EL (cell line): Measurements from ENCODE around the gene RBM6.
A peak's percentile ranks its signal among the peaks of the same experiment; 100 is the strongest.

ENCODE experiments used
- DNase-seq: peaks from one replicate; pipeline ENCODE4 v3.0.0-alpha.2; 2016

RBM6 gene

DNA sequence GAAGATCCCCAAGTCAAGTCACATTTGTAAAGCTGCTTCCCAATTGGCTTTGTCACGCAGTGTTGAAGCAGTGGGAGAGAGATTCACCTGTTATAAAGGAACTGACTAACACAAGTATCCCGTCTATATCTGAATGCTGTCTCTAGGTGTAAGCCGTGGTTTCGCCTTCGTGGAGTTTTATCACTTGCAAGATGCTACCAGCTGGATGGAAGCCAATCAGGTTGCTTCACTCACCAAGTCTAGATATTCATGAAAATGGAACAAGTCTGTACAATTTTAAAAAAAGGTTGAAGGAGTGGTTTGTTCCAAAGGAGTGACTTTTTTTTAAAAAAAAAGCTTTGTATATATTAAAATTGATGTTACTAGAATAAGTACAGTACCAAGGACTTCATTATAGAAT lies 160.4 kb downstream of the RBM6 start:
- DNase-seq = no peak

DNA sequence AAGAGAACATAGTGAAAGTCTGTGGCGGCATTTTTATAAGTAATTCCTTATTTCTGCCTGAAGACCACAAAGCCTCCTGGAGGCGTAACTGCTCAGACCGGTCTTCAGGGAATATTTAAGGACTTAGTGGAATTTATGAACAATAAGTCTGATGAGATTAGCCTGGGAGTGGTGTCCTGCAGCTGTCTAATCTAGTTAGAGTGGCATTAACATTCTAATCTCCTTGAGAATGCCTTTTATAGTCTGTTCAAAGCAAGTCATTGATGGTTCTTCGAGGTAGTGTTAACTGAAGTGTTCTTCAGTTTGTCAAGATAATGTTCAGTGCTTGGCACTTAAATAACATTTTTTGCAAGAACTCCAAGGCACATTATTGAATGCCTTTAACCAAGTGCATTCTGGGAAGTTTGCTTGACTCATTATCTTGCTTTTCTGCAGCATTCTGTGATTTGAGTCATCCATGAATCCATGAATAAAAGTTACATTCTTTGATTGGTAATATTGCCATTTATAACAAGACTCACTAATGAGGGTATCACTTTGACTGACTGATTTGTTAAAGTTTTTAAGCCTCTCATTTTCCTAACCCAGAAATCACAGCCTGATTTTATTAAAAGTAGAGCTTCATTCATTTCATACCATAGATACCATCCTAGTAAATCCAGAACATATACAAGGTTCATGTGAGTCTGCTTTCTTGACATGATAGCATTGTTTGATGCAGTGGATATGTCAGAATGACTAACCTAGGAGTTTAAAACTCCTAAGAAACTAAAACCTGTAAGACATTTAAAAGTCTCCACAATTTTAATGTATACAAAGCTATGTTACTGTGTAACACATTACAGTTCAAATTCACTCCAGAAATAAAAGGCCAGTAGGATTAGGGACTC lies 161.3 kb downstream of the RBM6 start:
- no peak for DNase-seq

DNA sequence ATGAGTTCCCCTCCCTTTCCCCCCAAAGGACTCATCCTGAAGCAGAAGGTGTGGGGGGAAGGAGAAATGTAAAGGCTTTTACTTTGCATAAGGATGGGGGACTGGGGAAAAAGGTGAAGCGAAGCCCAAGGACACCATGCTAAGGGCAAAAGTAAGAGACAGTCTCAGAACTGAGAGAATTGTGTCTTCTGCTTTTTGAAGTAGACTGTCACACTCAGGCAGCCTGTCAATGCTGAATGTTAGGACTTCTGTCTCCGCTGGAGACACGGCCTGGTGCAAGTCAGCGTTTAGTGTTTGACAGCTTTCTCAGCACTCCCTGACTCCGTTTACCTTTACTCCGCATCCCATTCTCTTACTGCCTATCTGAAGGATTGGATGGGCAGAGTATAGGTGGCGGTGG lies 162.6 kb downstream of the RBM6 start:
- no peak for DNase-seq

DNA sequence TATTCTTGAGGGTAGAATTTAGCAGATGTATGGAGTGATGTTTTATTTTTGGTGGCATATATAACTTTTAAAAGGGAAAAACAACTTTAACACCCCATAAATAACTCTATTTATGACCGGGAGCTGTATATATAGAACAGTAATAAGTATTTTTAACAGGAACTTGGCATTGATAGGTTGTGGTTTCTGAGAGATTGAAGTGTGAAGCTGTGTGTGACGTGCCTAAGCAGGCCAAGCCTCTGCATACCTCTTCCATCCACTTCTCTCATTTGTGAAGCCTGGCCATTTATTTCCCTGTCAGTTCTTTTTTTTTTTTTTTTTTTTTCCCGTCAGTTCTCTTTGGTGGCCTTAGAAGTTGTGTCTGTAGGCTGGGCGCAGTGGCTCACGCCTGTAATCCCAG lies 171.8 kb downstream of the RBM6 start:
- DNase-seq = no peak

DNA sequence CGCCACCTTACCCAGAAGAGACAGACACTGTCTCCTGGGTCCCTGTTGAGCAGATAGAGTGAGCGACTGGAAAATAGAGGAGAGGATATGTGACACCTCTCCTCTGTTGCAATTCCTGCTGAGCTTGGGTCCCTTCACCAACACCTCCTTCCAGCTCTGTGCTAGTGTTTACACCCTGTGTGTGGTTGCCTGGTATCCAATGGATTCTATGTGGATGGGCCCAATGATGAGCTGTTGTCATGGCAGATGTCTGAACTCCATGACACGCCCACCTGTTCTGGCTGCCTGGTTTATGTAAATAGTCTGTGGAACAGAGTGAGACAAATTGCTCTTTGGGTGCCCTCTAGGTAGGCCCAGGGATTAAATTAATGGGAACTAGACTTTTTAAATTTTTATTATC lies 172.5 kb downstream of the RBM6 start:
- no peak for DNase-seq

DNA sequence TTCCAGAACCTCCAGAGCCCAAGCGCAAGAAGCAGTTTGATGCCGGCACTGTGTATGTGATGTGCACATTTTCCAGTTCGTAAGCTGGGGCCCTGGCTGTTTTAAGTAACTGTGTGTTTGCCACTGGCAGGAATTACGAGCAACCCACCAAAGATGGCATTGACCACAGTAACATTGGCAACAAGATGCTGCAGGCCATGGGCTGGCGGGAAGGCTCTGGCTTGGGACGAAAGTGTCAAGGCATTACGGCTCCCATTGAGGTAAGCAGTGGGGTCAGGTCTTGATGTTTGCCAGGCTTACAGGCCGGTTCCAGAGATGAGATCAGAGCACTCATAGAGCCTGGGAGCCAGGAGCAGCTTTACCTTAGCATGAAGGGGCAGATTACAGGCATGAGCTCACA lies 177.2 kb downstream of the RBM6 start:
- no peak for DNase-seq

DNA sequence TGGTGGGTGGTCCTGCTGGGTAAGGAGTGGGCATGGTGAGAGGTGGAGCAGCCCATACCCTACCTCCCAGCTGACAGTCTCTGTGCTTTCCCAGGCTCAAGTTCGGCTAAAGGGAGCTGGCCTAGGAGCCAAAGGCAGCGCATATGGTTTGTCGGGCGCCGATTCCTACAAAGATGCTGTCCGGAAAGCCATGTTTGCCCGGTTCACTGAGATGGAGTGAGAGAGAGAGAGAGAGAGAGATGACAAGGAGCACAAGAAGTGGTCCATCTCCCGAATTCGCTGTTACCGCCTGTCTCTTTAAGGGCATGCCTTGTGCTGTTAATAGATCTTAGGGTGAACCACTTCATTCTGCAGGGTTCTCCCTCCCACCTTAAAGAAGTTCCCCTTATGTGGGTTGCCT lies 178.3 kb downstream of the RBM6 start:
- DNase-seq = no peak

DNA sequence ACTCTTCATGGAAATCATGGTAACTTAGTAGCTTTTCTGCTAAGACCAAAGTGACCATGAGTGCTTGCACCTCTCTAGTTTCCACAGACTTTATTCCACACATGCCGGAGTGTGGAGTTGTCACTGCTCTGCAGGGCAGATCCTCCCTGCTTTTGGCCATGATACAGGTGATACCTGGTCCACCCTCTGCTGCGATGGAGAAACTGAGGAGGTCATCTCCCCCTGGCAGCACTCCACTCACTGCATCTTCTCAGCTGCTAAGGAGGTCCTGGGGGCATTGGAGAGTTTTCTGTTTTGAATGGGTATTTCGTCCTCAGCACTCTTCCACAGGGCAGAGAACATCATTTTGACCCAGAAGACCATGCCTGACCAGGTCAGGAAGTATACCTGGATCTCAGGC lies 179.8 kb downstream of the RBM6 start:
- no peak for DNase-seq

DNA sequence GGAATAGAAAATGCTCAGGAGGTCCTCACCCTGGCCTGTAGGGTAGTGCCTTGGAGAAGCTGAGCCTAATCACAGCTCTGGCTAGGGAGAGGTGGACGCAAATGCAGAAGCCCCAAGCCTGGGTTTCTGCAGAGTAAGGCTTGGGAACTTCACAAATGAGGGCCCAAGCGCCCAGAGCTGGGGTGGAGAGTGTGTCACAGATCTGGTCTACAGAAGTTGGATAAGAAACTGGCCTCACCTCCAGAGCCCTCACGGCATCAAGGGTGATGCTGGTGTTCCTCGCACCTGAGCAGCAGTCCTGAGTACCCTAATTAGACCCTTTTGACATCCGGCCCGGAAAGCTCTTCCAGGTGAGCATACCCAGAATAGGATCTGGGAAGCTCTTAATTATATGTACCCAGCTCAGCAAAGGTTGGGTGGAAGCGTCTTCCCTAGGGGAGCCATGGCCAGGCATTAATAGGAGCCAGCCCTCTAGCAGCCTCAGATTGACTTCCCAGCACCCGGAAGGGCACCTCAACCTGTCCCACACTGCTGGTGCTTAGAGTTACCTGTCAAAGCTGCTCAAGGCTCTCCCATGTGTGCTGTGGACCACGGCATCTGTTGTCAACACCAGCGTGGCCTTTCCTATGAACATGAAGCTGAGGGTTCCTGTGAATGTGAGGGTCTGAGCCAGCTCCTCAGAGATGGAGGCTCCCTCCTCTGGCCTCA lies 180.6 kb downstream of the RBM6 start:
- no peak for DNase-seq

DNA sequence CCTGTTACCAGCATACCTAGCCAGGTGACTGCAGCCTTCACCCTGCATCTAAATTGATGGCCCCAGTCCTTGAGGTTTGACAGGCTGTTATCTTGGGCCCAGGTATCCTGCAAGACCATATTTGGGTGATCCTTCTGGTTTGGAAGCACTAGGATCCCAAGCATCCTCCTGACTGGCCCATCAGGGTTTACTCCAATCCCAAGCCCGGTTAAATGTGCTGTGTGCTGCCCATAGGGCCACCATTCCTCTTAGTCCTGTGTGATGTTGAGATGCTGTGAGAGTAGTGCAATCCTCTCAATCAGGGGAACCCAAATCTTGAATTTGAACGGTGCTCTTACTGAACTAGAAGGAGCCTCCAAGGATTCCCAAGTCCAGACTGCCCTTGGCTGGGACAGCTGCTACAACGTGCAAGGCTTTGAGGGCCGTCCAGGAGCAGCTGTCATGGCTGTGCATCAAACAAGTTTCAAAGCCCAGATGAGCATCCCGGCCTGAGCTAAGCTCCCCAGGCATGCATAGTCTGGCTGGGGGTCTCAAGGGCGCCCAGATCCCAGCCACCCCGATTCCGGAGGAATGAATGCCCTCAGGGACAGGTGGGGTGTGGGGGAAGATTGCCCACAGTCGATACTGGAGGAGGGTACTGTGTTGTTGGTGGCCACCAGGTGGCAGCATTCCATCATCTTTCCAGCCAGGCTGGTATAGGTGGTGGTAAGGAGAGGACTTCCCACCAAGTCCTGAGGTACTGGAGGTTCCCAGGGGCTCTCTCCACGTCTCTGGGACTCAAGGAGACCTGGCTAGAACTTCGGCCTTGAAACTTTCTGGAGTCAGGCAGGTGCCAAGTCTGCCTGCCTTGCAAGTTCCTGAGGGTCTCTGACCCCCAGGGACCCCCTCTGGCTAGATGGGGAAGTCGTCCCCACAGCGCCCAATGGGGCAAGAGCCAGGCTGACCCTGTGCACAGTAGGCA lies 181.4 kb downstream of the RBM6 start:
- DNase-seq = peak; percentile 79

DNA sequence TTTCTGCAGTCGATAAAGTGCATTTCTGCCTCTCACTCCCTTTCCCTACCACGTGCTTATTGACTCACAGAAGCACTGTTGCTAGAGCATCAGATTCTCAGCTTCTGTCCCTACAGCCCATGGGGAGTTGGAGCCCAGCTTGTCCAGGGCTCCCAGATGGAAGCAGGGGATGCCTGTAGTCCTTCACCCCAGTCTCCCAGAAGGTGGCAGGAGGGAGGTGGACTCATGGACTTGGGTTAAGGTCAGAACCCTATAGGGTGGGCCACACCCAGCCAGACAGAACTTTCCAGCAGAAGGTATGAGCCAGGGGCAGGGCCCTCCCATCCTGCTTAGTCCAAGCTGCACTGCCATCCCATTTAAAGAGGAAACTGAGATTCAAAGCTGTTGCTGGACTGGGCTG lies 182.1 kb downstream of the RBM6 start:
- no peak for DNase-seq

DNA sequence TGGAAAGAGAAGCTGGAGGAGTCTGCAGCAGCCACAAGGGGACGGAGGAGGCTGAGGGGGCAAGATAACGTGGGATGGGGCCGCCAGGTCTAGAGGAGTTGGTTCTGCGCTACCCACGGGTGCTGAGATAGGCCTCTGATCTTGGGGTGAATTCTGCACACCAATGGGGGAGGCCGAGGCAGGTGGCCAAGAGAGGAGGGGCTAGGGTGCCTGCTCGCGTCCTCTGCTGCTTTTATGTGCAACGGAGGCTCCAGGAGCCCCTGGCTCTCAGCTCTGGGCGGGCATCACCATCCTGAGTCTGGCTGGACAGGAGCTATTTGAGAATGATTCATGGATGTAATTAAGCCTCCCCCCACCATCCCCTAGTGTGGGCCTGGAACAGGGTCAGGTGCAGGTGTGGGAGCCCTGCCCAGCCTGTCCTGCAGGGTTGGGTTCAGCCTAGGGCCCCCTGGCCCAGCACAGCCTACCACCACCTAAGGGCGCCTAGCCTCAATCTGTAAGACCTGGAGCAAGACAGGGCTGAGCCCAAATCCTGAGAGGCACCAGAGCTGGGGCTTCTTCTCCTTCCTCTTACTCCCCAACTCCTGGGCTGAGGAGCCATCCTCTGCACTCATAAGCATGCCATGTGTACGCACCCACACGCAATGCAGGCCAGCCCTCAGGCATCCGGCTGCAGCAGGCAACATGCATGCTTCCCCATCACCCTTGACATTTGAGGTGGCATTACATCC lies 182.9 kb downstream of the RBM6 start:
- DNase-seq = no peak

DNA sequence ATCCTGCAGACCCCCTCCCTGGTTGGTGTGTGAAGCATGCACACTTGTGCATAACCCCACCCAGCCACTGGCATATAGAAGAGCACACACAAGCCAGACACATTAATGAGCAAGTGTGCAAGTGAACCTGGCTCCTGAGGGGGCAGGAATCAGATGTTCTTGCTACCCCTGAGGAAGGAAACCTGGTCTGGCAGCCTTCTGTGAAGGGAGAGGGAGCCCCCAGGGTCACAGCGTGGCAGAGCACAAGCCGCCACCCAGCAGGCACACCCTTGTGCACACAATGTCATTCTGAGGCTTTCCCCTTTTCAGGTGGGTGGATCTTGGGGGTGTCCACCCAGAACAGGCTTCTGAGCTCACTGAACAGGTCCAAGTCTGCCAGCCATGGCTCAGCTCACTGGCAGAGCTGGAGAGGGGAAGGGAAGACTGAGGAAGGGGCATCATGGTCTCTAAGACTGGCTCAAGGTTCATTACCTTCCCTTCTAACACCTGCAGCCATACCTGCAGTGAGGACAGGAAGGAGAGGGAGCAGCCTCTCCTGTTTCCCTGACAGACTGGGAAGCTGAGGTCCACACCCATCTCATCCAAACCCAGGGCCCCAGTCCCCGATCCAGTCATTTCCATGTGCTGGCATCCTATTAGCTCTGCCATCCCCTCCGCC lies 183.6 kb downstream of the RBM6 start:
- DNase-seq = no peak

DNA sequence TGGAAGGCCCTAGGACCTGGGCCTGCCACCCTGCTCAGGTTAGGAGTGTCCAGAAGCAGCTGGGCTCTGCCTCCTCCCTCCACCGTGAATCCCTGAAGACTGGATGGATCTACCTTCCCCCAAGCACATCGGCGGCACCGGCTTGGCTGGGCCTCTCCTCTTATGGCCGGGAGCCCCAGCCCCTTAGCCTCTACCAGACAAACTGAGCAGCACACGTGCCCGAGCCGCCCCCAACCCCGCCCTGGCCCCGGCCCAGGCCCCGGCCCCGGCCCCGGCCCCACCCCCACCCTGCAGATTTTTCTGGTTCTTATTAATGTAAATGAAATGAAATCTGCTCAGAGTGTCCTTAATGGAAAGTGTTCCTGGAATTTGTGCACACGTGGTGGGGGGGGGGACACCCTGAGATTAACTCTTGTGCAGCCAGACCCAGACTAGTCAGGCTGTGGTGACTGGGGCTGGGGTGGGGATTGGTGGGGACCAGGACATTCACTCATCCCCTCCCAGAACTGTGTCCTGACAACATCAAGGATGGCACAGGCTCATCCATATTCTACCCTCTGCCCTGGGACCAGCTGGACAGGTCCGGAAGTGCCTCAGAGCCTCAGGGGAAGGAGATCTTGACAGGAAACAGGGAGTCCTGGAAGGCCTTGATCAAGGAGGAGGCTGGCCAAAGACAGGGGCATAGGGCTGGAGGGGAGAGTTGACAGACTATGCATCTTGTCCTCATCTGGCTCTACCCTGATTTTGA lies 184.3 kb downstream of the RBM6 start:
- peak; percentile 56 for DNase-seq

DNA sequence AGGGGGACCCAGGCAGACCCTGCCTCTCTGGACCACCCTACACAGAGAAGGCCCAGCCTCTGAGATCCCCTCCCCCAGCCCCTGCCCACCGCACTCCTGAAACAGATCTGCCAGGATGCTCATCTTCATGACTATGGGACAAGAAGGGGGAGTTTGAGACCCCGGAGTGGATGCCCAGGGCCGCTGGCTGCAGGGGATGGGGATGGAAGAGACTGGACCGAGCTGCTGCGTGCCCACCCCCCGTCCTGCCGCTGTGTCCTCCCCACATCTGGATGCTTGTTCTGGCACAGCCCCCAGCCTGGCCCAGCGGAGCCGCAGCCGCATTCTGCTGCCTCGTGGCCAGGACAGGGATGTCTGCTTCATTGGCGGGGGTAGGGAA lies 184.8 kb downstream of the RBM6 start:
- DNase-seq = no peak

DNA sequence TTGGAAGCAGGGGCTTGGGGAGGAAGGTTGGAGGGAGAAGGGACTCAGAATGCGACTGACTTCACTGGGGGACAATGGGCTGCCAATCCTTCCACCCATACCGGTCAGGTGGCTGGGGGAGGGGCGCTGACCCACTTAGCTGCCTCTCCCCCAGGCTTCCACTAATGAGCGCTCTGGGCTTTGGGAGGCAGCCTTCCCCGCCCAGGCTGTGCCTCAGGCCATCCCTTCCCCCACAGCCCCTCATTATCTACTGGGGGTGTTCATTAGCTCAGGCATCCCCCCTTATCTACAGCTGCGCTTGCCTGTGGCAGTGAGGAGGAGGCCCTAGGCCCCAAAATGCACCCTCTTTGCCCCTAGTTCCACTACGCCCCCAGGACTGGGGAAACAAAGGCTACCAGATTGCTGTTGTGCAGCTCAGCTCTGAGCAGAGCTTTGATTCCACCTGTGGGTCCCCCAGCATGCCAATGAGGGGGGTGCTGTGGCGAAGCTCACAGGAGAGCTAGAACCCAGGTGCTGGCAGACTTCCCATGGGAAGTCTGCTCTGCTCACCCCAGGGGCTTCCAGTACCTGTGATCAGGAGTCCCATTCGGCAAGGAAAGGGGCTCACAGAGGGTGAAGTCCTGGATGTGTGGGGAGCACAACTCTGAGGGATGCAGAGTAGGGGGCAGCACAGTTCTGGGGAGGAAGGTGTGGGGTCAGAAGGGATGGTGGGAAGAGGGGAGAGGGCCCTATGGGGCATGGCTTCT lies 185.8 kb downstream of the RBM6 start:
- DNase-seq = no peak

DNA sequence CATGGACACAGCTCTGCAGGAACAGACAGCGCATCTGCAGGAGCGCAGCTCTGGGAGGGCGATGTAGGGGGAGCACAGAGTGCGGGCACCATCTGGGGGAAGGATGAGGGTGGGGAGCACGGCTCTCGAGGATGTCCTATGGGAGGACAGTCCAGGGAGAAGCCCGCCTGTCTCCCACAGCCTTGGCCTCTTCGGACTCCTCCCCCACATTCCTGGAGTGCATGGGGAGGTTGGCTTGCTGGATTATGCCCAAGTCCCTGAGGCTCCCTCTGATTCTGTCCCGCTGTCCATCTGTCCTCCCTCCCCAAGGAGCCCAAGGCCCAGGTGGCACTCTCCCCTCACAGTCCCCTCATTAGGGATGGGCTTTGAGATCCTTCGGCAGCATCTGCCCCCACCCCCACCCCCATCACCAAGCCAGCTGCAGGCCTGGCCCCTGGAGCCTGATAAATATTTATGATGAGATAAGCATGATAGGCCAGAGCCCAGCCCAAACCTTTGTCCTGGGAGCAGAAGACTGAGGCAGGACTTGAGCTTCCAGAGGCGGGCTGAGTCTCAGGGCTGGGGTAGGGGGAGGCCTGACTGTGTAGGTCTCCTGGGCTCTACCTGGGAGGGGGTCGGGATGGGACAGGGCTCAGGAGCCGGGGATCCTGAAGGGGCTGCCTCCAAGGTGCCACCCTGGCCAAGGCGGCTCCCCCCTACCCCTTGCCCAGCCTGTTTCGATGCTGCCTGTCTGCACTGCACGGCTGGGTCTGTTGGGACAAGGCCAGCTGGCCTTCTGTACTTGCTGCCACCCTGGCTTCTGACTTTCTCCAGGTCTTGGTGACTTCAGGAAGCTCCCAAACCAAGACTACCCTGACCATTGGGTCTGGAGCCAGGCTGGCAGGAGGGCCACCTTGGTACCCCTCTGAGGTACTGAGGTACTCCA lies 186.6 kb downstream of the RBM6 start:
- peak; percentile 76 for DNase-seq
